Measurements from ENCODE around the gene ANO7. TPM values are rescaled to one million over a fixed set of nuclear protein-coding genes. Genes with fewer than 3 reads are reported as not detected.

The ANO7 gene
- total RNA-seq, 1 experiment from 2014 or later = 0.19 TPM

DNA sequence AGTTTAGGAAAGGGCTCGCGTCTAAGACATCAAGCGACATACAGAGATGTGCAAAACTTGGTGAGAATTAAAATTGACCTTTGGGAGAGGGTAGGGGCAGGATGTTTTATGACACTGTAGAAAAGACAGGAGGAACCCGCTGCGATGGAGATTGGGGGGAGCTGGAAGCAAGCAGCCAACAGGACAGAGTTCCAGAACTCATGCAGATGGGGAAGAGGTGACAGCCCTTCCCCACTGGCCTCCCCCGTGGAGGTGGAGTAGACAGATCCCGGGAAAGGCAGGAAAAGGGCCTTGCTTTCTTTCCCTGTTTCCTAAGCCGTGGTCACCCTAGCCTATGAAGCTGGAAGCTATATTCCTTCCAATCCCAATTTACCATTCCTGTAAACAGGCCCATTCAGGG lies 39.1 kb downstream of the ANO7 start:
- Histone ChIP-seq H3K79me2 (ENCODE audit: low read length) (no peaks in the 10 kb centered on the region), H3K4me2 (ENCODE audit: low read depth, low read length, poor library complexity, severe bottlenecking) (no peak overlapping the region), H3K36me3 (ENCODE audit: insufficient read depth, low read length) (peaks cover 3% of the 10 kb centered on the region), H3K9me3 (ENCODE audit: low read length) (no peaks in the 10 kb centered on the region), H2AFZ (ENCODE audit: low read length) (no peak overlapping the region), H3K9me2 (replicated peaks; ENCODE audit: insufficient read depth, low read length) (no peaks in the 10 kb centered on the region), H3K27me3 (ENCODE audit: low read length) (no peaks in the 10 kb centered on the region), H3K27ac (ENCODE audit: low read length) (no peak overlapping the region), H4K20me1 (ENCODE audit: insufficient read depth, low read depth, low read length) (no peaks in the 10 kb centered on the region), H3K4me3 (ENCODE audit: low read length) (no peak overlapping the region), H3K4me1 (ENCODE audit: low read length) (no peaks in the 10 kb centered on the region), H3K9ac (ENCODE audit: low read length) (no peak overlapping the region)
- no peak for DNase-seq

DNA sequence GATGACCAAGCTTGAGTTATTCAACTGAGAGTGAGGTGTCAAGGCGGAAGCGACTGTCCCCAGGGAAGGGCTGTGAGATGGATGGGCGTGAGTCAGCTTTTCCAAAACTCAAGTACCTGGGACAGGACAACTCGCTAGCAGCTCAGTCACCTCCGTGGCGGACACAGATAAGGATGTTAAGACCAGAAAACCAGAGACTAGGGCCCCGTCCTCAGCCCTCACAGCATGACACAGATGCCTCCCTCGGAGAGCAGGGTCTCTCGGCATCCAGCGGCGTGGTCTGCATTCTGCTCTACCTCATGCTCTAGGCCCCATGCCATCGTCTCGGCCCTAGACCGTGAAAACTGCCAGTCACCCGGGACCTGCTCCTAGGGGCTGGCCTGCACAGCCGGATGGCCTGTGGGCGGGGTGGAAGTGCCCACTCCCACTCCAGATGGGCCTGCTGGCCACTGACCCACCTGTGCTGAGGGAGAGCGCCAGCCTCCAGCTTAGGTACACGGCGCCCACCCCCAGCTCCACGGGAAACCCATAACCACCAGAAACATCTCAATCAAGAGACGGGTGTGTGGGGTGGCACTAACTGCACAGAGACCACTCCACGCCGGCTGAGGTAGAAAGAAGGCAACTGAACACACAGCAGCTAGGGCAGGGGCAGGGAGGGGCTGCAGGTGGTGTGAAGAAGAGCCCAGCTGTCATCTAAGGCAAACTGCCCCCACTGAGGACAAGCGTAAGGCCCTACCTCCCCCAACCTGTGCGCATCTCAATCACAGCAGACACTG lies 39.8 kb downstream of the ANO7 start:
- Histone ChIP-seq H3K9ac (ENCODE audit: low read length) (no peak overlapping the region), H3K36me3 (ENCODE audit: insufficient read depth, low read length) (peaks cover 3% of the 10 kb centered on the region), H3K4me1 (ENCODE audit: low read length) (no peaks in the 10 kb centered on the region), H3K4me2 (ENCODE audit: low read depth, low read length, poor library complexity, severe bottlenecking) (no peak overlapping the region), H3K9me2 (replicated peaks; ENCODE audit: insufficient read depth, low read length) (no peaks in the 10 kb centered on the region), H2AFZ (ENCODE audit: low read length) (no peak overlapping the region), H3K27me3 (ENCODE audit: low read length) (no peaks in the 10 kb centered on the region), H3K27ac (ENCODE audit: low read length) (no peak overlapping the region), H3K79me2 (ENCODE audit: low read length) (no peaks in the 10 kb centered on the region), H3K4me3 (ENCODE audit: low read length) (no peak overlapping the region), H3K9me3 (ENCODE audit: low read length) (no peaks in the 10 kb centered on the region), H4K20me1 (ENCODE audit: insufficient read depth, low read depth, low read length) (no peaks in the 10 kb centered on the region)
- no peak for DNase-seq

- Histone ChIP-seq H4K20me1 (ENCODE audit: insufficient read depth, low read depth, low read length) (no peaks in the 10 kb centered on the region), H3K27me3 (ENCODE audit: low read length) (no peaks in the 10 kb centered on the region), H3K9ac (ENCODE audit: low read length) (no peak overlapping the region), H3K4me2 (ENCODE audit: low read depth, low read length, poor library complexity, severe bottlenecking) (no peak overlapping the region), H3K9me2 (replicated peaks; ENCODE audit: insufficient read depth, low read length) (no peaks in the 10 kb centered on the region), H3K4me1 (ENCODE audit: low read length) (no peaks in the 10 kb centered on the region), H3K36me3 (ENCODE audit: insufficient read depth, low read length) (peaks cover 3% of the 10 kb centered on the region), H3K9me3 (ENCODE audit: low read length) (no peaks in the 10 kb centered on the region), H3K4me3 (ENCODE audit: low read length) (no peak overlapping the region), H2AFZ (ENCODE audit: low read length) (no peak overlapping the region), H3K27ac (ENCODE audit: low read length) (no peak overlapping the region), H3K79me2 (ENCODE audit: low read length) (no peaks in the 10 kb centered on the region)
- DNase-seq = no peak
Measured at GRCh38 chr2:241228860-241229516, 40.5 kb downstream of the ANO7 start.

- H3K9ac ChIP-seq (ENCODE audit: low read length) = no peak overlapping the region
- H3K36me3 ChIP-seq (ENCODE audit: insufficient read depth, low read length) = peaks cover 5% of the 10 kb centered on the region
- no peak for DNase-seq
Measured at GRCh38 chr2:241229563-241230401, 41.3 kb downstream of the ANO7 start.

GRCh38 chr2:241230435-241230834 lies 42.0 kb downstream of the ANO7 start:
- Histone ChIP-seq H2AFZ (ENCODE audit: low read length) (no peak overlapping the region), H3K27me3 (ENCODE audit: low read length) (no peaks in the 10 kb centered on the region), H3K79me2 (ENCODE audit: low read length) (no peaks in the 10 kb centered on the region), H3K4me1 (ENCODE audit: low read length) (no peaks in the 10 kb centered on the region), H3K27ac (ENCODE audit: low read length) (no peak overlapping the region), H3K4me3 (ENCODE audit: low read length) (no peak overlapping the region), H3K9me2 (replicated peaks; ENCODE audit: insufficient read depth, low read length) (no peaks in the 10 kb centered on the region), H3K36me3 (ENCODE audit: insufficient read depth, low read length) (peaks cover 5% of the 10 kb centered on the region), H3K9me3 (ENCODE audit: low read length) (no peaks in the 10 kb centered on the region), H3K4me2 (ENCODE audit: low read depth, low read length, poor library complexity, severe bottlenecking) (no peak overlapping the region), H3K9ac (ENCODE audit: low read length) (no peak overlapping the region), H4K20me1 (ENCODE audit: insufficient read depth, low read depth, low read length) (no peaks in the 10 kb centered on the region; the same call in 1 of the 2 replicates)
- no peak for DNase-seq

More at GRCh38 chr2:241229563-241230401, 41.3 kb downstream of the ANO7 start:
- Histone ChIP-seq H3K4me1 (ENCODE audit: low read length) (no peaks in the 10 kb centered on the region), H3K27me3 (ENCODE audit: low read length) (no peaks in the 10 kb centered on the region), H3K9me3 (ENCODE audit: low read length) (no peaks in the 10 kb centered on the region), H3K27ac (ENCODE audit: low read length) (no peak overlapping the region), H3K79me2 (ENCODE audit: low read length) (no peaks in the 10 kb centered on the region), H2AFZ (ENCODE audit: low read length) (no peak overlapping the region), H3K4me2 (ENCODE audit: low read depth, low read length, poor library complexity, severe bottlenecking) (no peak overlapping the region), H3K9me2 (replicated peaks; ENCODE audit: insufficient read depth, low read length) (no peaks in the 10 kb centered on the region), H3K4me3 (ENCODE audit: low read length) (no peak overlapping the region), H4K20me1 (ENCODE audit: insufficient read depth, low read depth, low read length) (no peaks in the 10 kb centered on the region; the same call in 1 of the 2 replicates)

DNA sequence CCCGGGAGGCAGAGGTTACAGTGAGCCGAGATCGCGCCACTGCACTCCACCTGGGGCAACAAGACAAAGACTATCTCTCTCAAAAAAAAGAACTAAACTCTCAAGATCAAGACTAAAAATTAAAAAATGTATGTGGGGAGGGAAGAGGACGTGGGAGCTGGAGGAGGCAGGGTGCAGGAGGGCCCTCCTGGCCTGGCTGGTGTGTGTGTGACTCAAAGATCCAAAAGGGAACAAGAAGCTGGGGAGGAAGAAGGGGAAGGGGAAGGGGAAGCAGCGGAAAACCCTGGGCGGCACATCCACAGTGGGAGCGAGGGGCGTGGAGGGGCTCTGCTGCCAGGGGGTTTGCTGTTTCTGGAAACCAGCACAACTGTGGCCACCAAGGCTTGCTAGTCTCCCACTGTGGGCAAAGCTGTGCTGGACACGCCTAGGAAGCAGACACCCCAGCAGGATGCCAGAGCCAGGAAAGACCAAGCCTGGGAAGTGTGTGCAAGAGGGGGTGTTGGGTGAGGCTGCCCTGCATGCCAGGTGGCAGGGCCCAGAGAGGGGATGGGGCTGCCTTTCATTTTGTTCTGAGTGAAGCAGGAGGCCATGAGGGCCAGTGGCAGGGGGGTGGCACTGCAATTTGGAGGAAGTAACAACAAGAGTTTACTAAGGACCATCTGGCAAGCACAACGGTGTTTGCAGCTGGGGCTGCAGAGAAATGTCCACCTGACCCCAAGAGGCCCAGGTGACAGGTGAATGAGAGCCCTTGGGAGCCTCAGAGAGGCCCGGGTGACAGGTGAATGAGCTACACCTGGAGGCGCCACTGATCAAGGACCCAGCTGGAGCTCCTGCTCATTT lies 44.5 kb downstream of the ANO7 start:
- Histone ChIP-seq H3K79me2 (ENCODE audit: low read length) (no peaks in the 10 kb centered on the region), H2AFZ (ENCODE audit: low read length) (no peak overlapping the region), H3K4me1 (ENCODE audit: low read length) (no peaks in the 10 kb centered on the region), H3K4me3 (ENCODE audit: low read length) (no peak overlapping the region), H3K27ac (ENCODE audit: low read length) (no peak overlapping the region), H4K20me1 (ENCODE audit: insufficient read depth, low read depth, low read length) (no peaks in the 10 kb centered on the region; the same call in 1 of the 2 replicates), H3K36me3 (ENCODE audit: insufficient read depth, low read length) (peaks cover 12% of the 10 kb centered on the region), H3K4me2 (ENCODE audit: low read depth, low read length, poor library complexity, severe bottlenecking) (no peak overlapping the region), H3K9me3 (ENCODE audit: low read length) (no peaks in the 10 kb centered on the region), H3K9me2 (replicated peaks; ENCODE audit: insufficient read depth, low read length) (no peaks in the 10 kb centered on the region), H3K9ac (ENCODE audit: low read length) (no peak overlapping the region), H3K27me3 (ENCODE audit: low read length) (no peaks in the 10 kb centered on the region)
- DNase-seq = no peak

DNA sequence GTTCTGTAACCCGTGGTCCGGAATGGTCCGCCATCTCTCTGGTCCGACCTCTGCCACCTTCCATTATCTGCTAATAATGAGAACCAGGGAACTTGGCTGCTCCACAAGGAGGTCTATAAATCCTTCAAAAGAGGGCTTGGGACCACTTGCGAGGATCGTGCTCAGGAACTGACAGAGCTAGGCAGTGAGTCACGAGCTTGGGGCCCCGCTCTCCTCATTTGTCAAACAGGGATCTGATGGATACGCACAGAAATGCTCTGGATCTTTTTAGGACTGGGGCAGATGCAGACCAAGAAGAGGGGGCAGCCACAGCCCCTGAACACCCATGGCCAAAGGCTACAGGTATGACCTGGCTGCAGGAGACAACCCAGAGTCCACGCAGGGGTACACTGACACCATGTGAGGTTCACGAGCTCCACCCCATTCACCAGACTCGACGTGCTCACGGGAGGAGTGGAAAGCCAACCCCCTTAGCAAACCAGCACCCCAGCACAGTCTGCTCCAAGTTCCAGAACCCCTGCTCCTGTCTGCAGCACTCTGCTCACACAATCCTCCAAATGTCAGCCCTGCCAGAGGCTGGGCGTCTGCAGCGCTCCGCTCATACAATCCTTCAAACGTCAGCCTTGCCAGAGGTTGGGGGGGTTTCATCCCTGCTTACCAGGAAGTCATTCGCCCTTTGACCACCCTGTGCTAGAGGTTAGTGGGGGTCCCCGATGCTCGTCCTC lies 45.8 kb downstream of the ANO7 start:
- no peak for DNase-seq
- Histone ChIP-seq H3K27ac (ENCODE audit: low read length) (no peak overlapping the region), H3K4me2 (ENCODE audit: low read depth, low read length, poor library complexity, severe bottlenecking) (no peak overlapping the region)

More for the DNA sequence above, 45.8 kb downstream of the ANO7 start:
- Histone ChIP-seq H2AFZ (ENCODE audit: low read length) (no peak overlapping the region), H3K27me3 (ENCODE audit: low read length) (no peaks in the 10 kb centered on the region), H3K4me1 (ENCODE audit: low read length) (no peaks in the 10 kb centered on the region), H3K36me3 (ENCODE audit: insufficient read depth, low read length) (peaks cover 20% of the 10 kb centered on the region), H3K4me3 (ENCODE audit: low read length) (no peak overlapping the region), H3K79me2 (ENCODE audit: low read length) (no peaks in the 10 kb centered on the region), H3K9me2 (replicated peaks; ENCODE audit: insufficient read depth, low read length) (no peaks in the 10 kb centered on the region), H3K9me3 (ENCODE audit: low read length) (no peaks in the 10 kb centered on the region), H3K9ac (ENCODE audit: low read length) (no peak overlapping the region), H4K20me1 (ENCODE audit: insufficient read depth, low read depth, low read length) (no peaks in the 10 kb centered on the region; the same call in 1 of the 2 replicates)

All from Karpas-422 (cell line).